ENCODE results near the gene GLIS2.

The GLIS2 gene

GRCh38 chr16:4354512-4355409 lies 38.9 kb downstream of the GLIS2 start:
- DNase-seq: no peak

GRCh38 chr16:4356820-4357219 lies 41.0 kb downstream of the GLIS2 start:
- no peak for DNase-seq

- DNase-seq: no peak
Observed at GRCh38 chr16:4358236-4358635, 42.4 kb downstream of the GLIS2 start.

- DNase-seq: no peak
Observed at GRCh38 chr16:4358831-4359561, 43.1 kb downstream of the GLIS2 start.

- DNase-seq: no peak
Observed at GRCh38 chr16:4359914-4360313, 44.0 kb downstream of the GLIS2 start.

GRCh38 chr16:4360538-4361021 lies 44.7 kb downstream of the GLIS2 start:
- no peak for DNase-seq

- no peak for DNase-seq
Observed at GRCh38 chr16:4361033-4361943, 45.4 kb downstream of the GLIS2 start.

GRCh38 chr16:4361944-4362311 lies 46.1 kb downstream of the GLIS2 start:
- DNase-seq: no peak

- DNase-seq: no peak
Observed at GRCh38 chr16:4362476-4363135, 46.7 kb downstream of the GLIS2 start.

- DNase-seq: no peak
Observed at GRCh38 chr16:4364196-4365013, 48.5 kb downstream of the GLIS2 start.

GRCh38 chr16:4365014-4365406 lies 49.1 kb downstream of the GLIS2 start:
- no peak for DNase-seq

GRCh38 chr16:4365615-4366014 lies 49.7 kb downstream of the GLIS2 start:
- no peak for DNase-seq

- no peak for DNase-seq
Observed at GRCh38 chr16:4366016-4366415, 50.1 kb downstream of the GLIS2 start.

GRCh38 chr16:4367393-4367856 lies 51.6 kb downstream of the GLIS2 start:
- DNase-seq: no peak

GRCh38 chr16:4369007-4369733 lies 53.3 kb downstream of the GLIS2 start:
- no peak for DNase-seq

GRCh38 chr16:4370151-4370550 lies 54.3 kb downstream of the GLIS2 start:
- no peak for DNase-seq

- DNase-seq: no peak
Observed at GRCh38 chr16:4370570-4371356, 54.9 kb downstream of the GLIS2 start.

GRCh38 chr16:4371357-4372000 lies 55.6 kb downstream of the GLIS2 start, which contains the start of gene VASN:
Gene VASN, plus strand, starts transcription at chr16:4371848. Its CDS starts 9,030 bp downstream, at chr16:4380878.
- DNase-seq: peak; percentile 43

GRCh38 chr16:4372001-4372577 lies 56.2 kb downstream of the GLIS2 start:
- DNase-seq: no peak

All from NCI-H2171 (cell line).